Lower leg skin (tissue), 3 donors: Measurements from ENCODE around the gene FBXW9.

ENCODE experiments used
- POLR2A ChIP-seq, 2 donors: fragments of 450-650 bp; IDR thresholded peaks; one replicate each; pipeline ENCODE4 v1.6.1; 2016 to 2017; ENCODE audit warnings: antibody characterized with exemption in 2 of 2, mild to moderate bottlenecking in 1 of 2, moderate library complexity in 1 of 2
- TF ChIP-seq, protein P1 (sequence below), 3 donors: fragments of 450-650 bp; IDR thresholded peaks; one replicate each; pipeline ENCODE4 v1.5.1; 2016; ENCODE audit warnings: antibody characterized with exemption in 3 of 3, mild to moderate bottlenecking in 3 of 3, moderate library complexity in 2 of 3

- no peak for TF ChIP-seq POLR2A (IDR thresholded peaks at IDR 0.05)
- TF ChIP-seq, protein P1, sequence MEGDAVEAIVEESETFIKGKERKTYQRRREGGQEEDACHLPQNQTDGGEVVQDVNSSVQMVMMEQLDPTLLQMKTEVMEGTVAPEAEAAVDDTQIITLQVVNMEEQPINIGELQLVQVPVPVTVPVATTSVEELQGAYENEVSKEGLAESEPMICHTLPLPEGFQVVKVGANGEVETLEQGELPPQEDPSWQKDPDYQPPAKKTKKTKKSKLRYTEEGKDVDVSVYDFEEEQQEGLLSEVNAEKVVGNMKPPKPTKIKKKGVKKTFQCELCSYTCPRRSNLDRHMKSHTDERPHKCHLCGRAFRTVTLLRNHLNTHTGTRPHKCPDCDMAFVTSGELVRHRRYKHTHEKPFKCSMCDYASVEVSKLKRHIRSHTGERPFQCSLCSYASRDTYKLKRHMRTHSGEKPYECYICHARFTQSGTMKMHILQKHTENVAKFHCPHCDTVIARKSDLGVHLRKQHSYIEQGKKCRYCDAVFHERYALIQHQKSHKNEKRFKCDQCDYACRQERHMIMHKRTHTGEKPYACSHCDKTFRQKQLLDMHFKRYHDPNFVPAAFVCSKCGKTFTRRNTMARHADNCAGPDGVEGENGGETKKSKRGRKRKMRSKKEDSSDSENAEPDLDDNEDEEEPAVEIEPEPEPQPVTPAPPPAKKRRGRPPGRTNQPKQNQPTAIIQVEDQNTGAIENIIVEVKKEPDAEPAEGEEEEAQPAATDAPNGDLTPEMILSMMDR (IDR thresholded peaks at IDR 0.05): no peak
These were observed 26.1 kb downstream of the FBXW9 start for GRCh38 chr19:12670159-12670928.
